ENCODE data around the gene LKAAEAR1.
"Not testable (repeated sequence)": the region's sequence is repeated elsewhere in the genome, so short reads cannot be mapped to it uniquely, and the experiment has no call there.

LKAAEAR1 gene

GRCh38 chr20:64096535-64096934 is 12.3 kb upstream of the LKAAEAR1 start:
- no peak for DNase-seq

- no peak for DNase-seq
Observed at GRCh38 chr20:64095927-64096326, 11.7 kb upstream of the LKAAEAR1 start.

GRCh38 chr20:64095455-64095854 is 11.3 kb upstream of the LKAAEAR1 start:
- DNase-seq, result no peak

GRCh38 chr20:64093013-64093503 is 8.9 kb upstream of the LKAAEAR1 start:
- no peak for DNase-seq

- no peak for DNase-seq
Observed at GRCh38 chr20:64092258-64093012, 8.2 kb upstream of the LKAAEAR1 start.

GRCh38 chr20:64091770-64092169 is 7.6 kb upstream of the LKAAEAR1 start:
- DNase-seq, result no peak

- DNase-seq, result no peak
Observed at GRCh38 chr20:64091340-64091739, 7.1 kb upstream of the LKAAEAR1 start.

GRCh38 chr20:64090165-64090564 is 6.0 kb upstream of the LKAAEAR1 start:
- no peak for DNase-seq

GRCh38 chr20:64088586-64088985 is 4.4 kb upstream of the LKAAEAR1 start:
- DNase-seq, result not testable (repeated sequence)

- not testable (repeated sequence) for DNase-seq
Observed at GRCh38 chr20:64087226-64087825, 3.1 kb upstream of the LKAAEAR1 start.

GRCh38 chr20:64086801-64087200 is 2.6 kb upstream of the LKAAEAR1 start:
- no peak for DNase-seq

GRCh38 chr20:64084685-64085152 is 521 bp upstream of the LKAAEAR1 start:
- no peak for DNase-seq

- peak; percentile 71 to 92 (median 80) for DNase-seq
Observed at GRCh38 chr20:64083378-64083803, 807 bp downstream of the LKAAEAR1 start.

GRCh38 chr20:64082820-64083377 is 1.3 kb downstream of the LKAAEAR1 start:
- peak; percentile 23 to 56 (median 50) for DNase-seq

- peak in 2 of 4 experiments; percentile 22 to 41 for DNase-seq
Observed at GRCh38 chr20:64082126-64082731, 2.0 kb downstream of the LKAAEAR1 start.

GRCh38 chr20:64081624-64081964 is 2.6 kb downstream of the LKAAEAR1 start:
- DNase-seq, result no peak

- DNase-seq, result peak in 1 of 4 experiments; percentile 12
Observed at GRCh38 chr20:64080813-64081623, 3.2 kb downstream of the LKAAEAR1 start.

- peak; percentile 26 to 51 (median 48) for DNase-seq
Observed at GRCh38 chr20:64080013-64080812, 4.0 kb downstream of the LKAAEAR1 start, which contains the start of gene OPRL1. Gene OPRL1, plus strand, starts transcription at chr20:64080082. Its CDS starts 12,639 bp downstream, at chr20:64092721.

GRCh38 chr20:64079273-64080012 is 4.8 kb downstream of the LKAAEAR1 start, which contains the start of gene RGS19:
Gene RGS19, minus strand, starts transcription at chr20:64079518. Its CDS starts 2,632 bp downstream, at chr20:64076886.
- peak; percentile 94 to 97 (median 96) for DNase-seq

GRCh38 chr20:64078934-64079272 is 5.3 kb downstream of the LKAAEAR1 start:
- no peak for DNase-seq
